ENCODE data around the gene TBC1D9B.

DNA sequence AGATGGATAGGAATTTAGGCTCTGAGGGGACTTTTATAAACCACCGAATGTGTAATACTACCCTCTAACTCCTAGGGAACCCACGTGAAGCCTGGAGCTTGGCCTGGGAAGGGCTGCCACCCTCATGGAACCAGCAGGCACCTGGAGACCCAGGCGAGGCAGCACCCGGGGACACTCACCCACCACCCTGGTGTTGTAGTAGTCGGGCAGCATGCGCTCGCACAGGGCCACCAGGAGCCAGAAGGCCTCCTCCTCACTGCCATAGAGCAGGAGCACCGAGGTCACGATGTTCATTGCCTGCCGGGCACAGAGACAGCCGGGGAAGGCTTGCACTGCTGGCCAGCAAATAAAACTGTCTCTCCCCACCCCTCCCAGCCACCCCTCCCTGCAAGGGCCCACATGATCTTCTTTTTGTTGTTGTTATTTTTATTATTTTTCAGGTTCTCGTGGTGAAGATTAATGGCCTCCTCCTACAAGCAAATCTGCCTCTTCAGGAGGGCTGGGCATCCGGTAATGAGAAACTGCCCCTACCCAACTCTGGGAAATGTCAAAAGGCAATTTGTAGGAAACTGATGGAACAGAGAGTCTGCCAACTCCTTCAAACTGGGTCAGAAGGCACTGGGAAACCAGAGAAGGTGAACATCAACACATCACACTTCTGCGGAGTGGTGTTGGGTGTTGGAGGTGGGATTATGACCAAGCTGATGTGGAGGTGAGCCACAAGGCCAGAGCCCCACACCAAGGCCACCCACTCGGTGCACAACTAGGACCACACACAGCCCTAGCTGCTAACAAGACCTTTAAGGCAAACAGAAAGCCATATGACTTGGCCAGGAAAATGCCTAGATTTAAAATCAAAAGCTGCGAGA, 31.7 kb downstream of the TBC1D9B start:
- TF ChIP-seq, protein P1, sequence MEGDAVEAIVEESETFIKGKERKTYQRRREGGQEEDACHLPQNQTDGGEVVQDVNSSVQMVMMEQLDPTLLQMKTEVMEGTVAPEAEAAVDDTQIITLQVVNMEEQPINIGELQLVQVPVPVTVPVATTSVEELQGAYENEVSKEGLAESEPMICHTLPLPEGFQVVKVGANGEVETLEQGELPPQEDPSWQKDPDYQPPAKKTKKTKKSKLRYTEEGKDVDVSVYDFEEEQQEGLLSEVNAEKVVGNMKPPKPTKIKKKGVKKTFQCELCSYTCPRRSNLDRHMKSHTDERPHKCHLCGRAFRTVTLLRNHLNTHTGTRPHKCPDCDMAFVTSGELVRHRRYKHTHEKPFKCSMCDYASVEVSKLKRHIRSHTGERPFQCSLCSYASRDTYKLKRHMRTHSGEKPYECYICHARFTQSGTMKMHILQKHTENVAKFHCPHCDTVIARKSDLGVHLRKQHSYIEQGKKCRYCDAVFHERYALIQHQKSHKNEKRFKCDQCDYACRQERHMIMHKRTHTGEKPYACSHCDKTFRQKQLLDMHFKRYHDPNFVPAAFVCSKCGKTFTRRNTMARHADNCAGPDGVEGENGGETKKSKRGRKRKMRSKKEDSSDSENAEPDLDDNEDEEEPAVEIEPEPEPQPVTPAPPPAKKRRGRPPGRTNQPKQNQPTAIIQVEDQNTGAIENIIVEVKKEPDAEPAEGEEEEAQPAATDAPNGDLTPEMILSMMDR (IDR thresholded peaks at IDR 0.05) = no peak
- no peak for TF ChIP-seq ELF4 (CRISPR knock-in tag; IDR thresholded peaks at IDR 0.05; ENCODE audit: low read depth)
- TF ChIP-seq, protein P2, sequence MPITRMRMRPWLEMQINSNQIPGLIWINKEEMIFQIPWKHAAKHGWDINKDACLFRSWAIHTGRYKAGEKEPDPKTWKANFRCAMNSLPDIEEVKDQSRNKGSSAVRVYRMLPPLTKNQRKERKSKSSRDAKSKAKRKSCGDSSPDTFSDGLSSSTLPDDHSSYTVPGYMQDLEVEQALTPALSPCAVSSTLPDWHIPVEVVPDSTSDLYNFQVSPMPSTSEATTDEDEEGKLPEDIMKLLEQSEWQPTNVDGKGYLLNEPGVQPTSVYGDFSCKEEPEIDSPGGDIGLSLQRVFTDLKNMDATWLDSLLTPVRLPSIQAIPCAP (CRISPR knock-in tag; IDR thresholded peaks at IDR 0.05) = no peak
